Naive thymus-derived CD4-positive, alpha-beta T cell (primary cell): ENCODE results near the gene RPS2. TPM values are rescaled to one million over a fixed set of nuclear protein-coding genes. Genes with fewer than 3 reads are reported as not detected.

Experiments
- ATAC-seq: fragments of 150-1000 bp; cut with Tn5 transposase; 2 replicates; pipeline ENCODE4 v1.10.0; 2021; ENCODE audit warnings: mild to moderate bottlenecking, moderate library complexity
- CTCF ChIA-PET: fragments of 350-600 bp; sonication (Branson Sonifier 250); formaldehyde crosslinking; loops from one replicate; lab custom pipeline; 2021; ENCODE audit warnings: antibody characterized with exemption; lab: Charles Lee
- POLR2A ChIA-PET: fragments of 350-600 bp; sonication (Branson Sonifier 250); formaldehyde crosslinking; loops from one replicate; lab custom pipeline; 2021; ENCODE audit warnings: antibody characterized with exemption, inconsistent platforms; lab: Charles Lee
- DNase-seq, 9 donors: peaks; one replicate each; pipeline versions ENCODE4 v3.0.0 to v3.0.0-alpha.2; 2020 to 2022; ENCODE audit warnings: mixed read lengths in 1 of 9
- H3K27ac ChIP-seq: one replicate; pipeline ENCODE4 v1.7.0; 2013; ENCODE audit warnings: mild to moderate bottlenecking, low read depth, low read length, moderate library complexity
- H3K27me3 ChIP-seq, 2 donors: one replicate each; pipeline ENCODE4 v1.7.0; 2013; ENCODE audit warnings: low read length in 2 of 2, mild to moderate bottlenecking in 2 of 2, moderate library complexity in 2 of 2; ENCODE audit not compliant: control insufficient read depth in 2 of 2, insufficient read depth in 2 of 2
- H3K36me3 ChIP-seq, 3 experiments: 1 replicate in 2 of 3; 2 replicates in 1 of 3; pipeline ENCODE4 v1.7.0; 2013; ENCODE audit warnings: low read length in 3 of 3, mild to moderate bottlenecking in 3 of 3, moderate library complexity in 1 of 3; ENCODE audit not compliant: insufficient read depth in 3 of 3, control insufficient read depth in 2 of 3
- H3K4me1 ChIP-seq, 2 donors: one replicate each; pipeline ENCODE4 v1.7.0; 2013; ENCODE audit warnings: low read length in 2 of 2, mild to moderate bottlenecking in 2 of 2, moderate library complexity in 1 of 2; ENCODE audit not compliant: control insufficient read depth in 2 of 2, insufficient read depth in 2 of 2
- H3K4me3 ChIP-seq: 2 replicates; pipeline ENCODE4 v1.7.0; 2013; ENCODE audit warnings: mild to moderate bottlenecking, low read length
- H3K9me3 ChIP-seq, 3 experiments: 1 replicate in 2 of 3; 2 replicates in 1 of 3; pipeline ENCODE4 v1.7.0; 2013; ENCODE audit warnings: low read length in 3 of 3; ENCODE audit not compliant: control insufficient read depth in 2 of 3
- H3K27ac Mint-ChIP-seq, 9 donors: one replicate each; pipeline ENCODE4 v1.8.0; 2020 to 2022; ENCODE audit warnings: mixed read lengths in 9 of 9, mild to moderate bottlenecking in 8 of 9, moderate library complexity in 5 of 9, inconsistent platforms in 2 of 9
- H3K27me3 Mint-ChIP-seq, 5 donors: one replicate each; pipeline ENCODE4 v1.8.0; 2021 to 2022; ENCODE audit warnings: mixed read lengths in 5 of 5, mild to moderate bottlenecking in 1 of 5
- H3K36me3 Mint-ChIP-seq, 5 donors: one replicate each; pipeline ENCODE4 v1.8.0; 2020 to 2022; ENCODE audit warnings: mixed read lengths in 5 of 5, mild to moderate bottlenecking in 3 of 5, inconsistent platforms in 1 of 5
- H3K4me1 Mint-ChIP-seq, 7 donors: one replicate each; pipeline ENCODE4 v1.8.0; 2020 to 2022; ENCODE audit warnings: mixed read lengths in 7 of 7, mild to moderate bottlenecking in 3 of 7, inconsistent platforms in 1 of 7
- H3K4me3 Mint-ChIP-seq, 10 donors: one replicate each; pipeline ENCODE4 v1.8.0; 2020 to 2022; ENCODE audit warnings: mild to moderate bottlenecking in 10 of 10, mixed read lengths in 10 of 10, moderate library complexity in 6 of 10, inconsistent platforms in 2 of 10
- H3K9me3 Mint-ChIP-seq, 11 donors: one replicate each; pipeline ENCODE4 v1.8.0; 2020 to 2022; ENCODE audit warnings: mixed read lengths in 11 of 11, mild to moderate bottlenecking in 4 of 11, inconsistent platforms in 1 of 11, moderate library complexity in 1 of 11
- intact Hi-C, 2 donors: fragments of 100-400 bp; cut with micrococcal nuclease; formaldehyde crosslinking; loops; one replicate each; pipeline ENCODE4 v1.15.1; 2023
- polyA plus RNA-seq, 2 donors: library from polyadenylated mRNA; unstranded; fragments of 300-500 nt; fragmentation: Illumina TruSeq; gene quantifications; one replicate each; pipeline ENCODE4 v1.2.3, GENCODE V29; 2021
- total RNA-seq, 6 experiments: library from RNA in 5 of 6; stranded (reverse) in 5 of 6; gene quantifications; 1 replicate in 5 of 6; 2 replicates in 1 of 6; pipeline ENCODE4 v1.2.3 and lab custom pipeline; 2021 to 2026

Gene RPS2
- total and polyA plus RNA-seq, 7 experiments from 2014 or later: 2,562 to 7,254 (median 3,209) TPM

DNA sequence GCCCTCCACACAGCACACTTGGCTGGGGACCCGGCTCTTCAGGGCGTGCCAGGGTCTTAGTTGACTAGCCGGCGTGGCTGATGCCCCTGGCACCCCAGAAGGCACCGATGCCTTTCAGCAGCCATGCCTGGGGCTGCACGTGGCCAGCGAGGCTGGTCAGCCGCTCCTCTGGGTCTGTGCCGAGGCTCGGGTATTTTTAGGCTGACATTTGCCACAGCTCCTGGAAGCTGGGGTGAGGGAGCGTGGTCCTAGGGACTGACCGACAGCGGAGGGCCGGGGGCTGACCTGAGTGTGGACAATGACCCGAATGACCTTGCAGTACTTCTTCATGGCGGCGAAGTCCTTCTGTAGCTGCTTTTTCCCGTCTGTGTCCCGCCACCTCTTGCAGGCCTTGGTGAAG lies 14.1 kb downstream of the RPS2 start:
- intact Hi-C loops: no loop called here

DNA sequence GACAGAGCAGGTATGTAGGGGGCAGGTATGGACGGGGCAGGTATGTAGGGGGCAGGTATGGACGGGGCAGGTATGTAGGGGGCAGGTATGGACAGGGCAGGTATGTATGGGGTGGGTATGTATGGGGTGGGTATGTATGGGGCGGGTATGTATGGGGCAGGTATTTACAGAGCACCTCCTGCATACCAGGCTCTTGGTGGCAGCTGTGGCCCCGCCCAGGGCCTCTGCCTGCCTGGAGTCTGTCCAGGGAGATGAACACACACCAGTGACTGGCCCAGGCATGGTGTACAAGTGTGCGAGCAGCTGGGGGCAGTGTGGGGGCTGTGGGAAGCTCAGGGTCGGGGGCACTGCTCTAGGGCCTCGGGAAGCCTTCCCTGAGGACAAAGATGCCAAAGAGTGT lies 14.6 kb downstream of the RPS2 start:
- no peaks in the 10 kb centered on the region for H3K9me3 ChIP-seq
- peaks cover 0 to 2% (median 0%) of the 10 kb centered on the region in 5 donors for H3K27me3 Mint-ChIP-seq
- CTCF ChIA-PET: no interaction called here

More for the DNA sequence above, 14.1 kb downstream of the RPS2 start:
- Mint-ChIP-seq H3K27ac (no peak overlapping the region), H3K4me3 (no peak overlapping the region), H3K27me3 (peaks cover 0 to 2% (median 0%) of the 10 kb centered on the region in 5 donors), H3K4me1 (no peaks in the 10 kb centered on the region), H3K9me3 (no peaks in the 10 kb centered on the region), H3K36me3 (no peaks in the 10 kb centered on the region)
- H3K27ac ChIP-seq: no peak overlapping the region
- no peaks in the 10 kb centered on the region for H3K9me3 ChIP-seq
- no peaks in the 10 kb centered on the region for H3K36me3 ChIP-seq
- H3K4me1 ChIP-seq: no peaks in the 10 kb centered on the region
- ATAC-seq (no peak), DNase-seq (no peak)
- ChIA-PET POLR2A (interaction anchor here (0.6 to 2.3 kb wide), 2 partner anchors 11 to 14 kb away, joined by 3 to 8 read pairs; partner anchors contain the start of gene RPS2), CTCF (no interaction called here)
- no peak overlapping the region for H3K4me3 ChIP-seq
- no peaks in the 10 kb centered on the region for H3K27me3 ChIP-seq

GRCh38 chr16:1949507-1949906 lies 15.1 kb downstream of the RPS2 start:
- Histone ChIP-seq H3K36me3 (no peaks in the 10 kb centered on the region), H3K9me3 (no peaks in the 10 kb centered on the region), H3K27me3 (no peaks in the 10 kb centered on the region), H3K4me3 (no peak overlapping the region), H3K4me1 (no peaks in the 10 kb centered on the region), H3K27ac (no peak overlapping the region)
- Mint-ChIP-seq H3K9me3 (no peaks in the 10 kb centered on the region), H3K4me1 (peaks cover 0 to 3% (median 2%) of the 10 kb centered on the region in 7 donors), H3K36me3 (no peaks in the 10 kb centered on the region), H3K4me3 (no peak overlapping the region), H3K27ac (no peak overlapping the region), H3K27me3 (peaks cover 0 to 2% (median 0%) of the 10 kb centered on the region in 5 donors)
- intact Hi-C loops: loop anchor here in 1 of 2 donors (10.0 kb wide), 2 partner anchors 245 to 525 kb away; partner anchors contain the start of genes MAPK8IP3 and UQCC4
- ChIA-PET CTCF (no interaction called here), POLR2A (interaction anchor here (0.6 to 0.8 kb wide), 3 partner anchors 11 to 222 kb away, joined by 3 to 8 read pairs (median 4); no protein-coding TSS in a partner anchor)
- no peak for ATAC-seq
- no peak for DNase-seq

More for the DNA sequence above, 14.6 kb downstream of the RPS2 start:
- Mint-ChIP-seq H3K27ac (no peak overlapping the region), H3K4me1 (no peaks in the 10 kb centered on the region), H3K4me3 (no peak overlapping the region), H3K9me3 (no peaks in the 10 kb centered on the region), H3K36me3 (no peaks in the 10 kb centered on the region)
- H3K4me3 ChIP-seq: no peak overlapping the region
- H3K4me1 ChIP-seq: no peaks in the 10 kb centered on the region
- no peak for ATAC-seq
- no peak overlapping the region for H3K27ac ChIP-seq
- no peaks in the 10 kb centered on the region for H3K27me3 ChIP-seq
- H3K36me3 ChIP-seq: no peaks in the 10 kb centered on the region
- DNase-seq: no peak
- intact Hi-C loops: no loop called here
- POLR2A ChIA-PET: interaction anchor here (0.6 to 2.3 kb wide), 2 partner anchors 11 to 15 kb away, joined by 3 to 8 read pairs; partner anchors contain the start of gene RPS2

DNA sequence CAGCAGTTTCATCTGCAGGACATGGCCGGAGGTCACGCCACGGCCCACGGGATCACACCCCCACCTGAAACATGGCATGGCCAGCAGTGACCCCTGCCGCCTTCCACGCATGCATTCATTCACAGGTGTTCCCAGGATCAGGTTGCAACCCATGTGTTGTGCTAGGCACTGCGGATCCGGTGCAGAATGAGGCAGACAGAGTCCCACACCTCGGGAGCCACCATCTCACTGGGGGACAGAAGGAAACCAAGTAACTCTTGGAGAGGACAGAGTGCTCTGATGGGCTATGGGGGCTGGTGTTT lies 17.3 kb downstream of the RPS2 start:
- Histone ChIP-seq H3K36me3 (no peaks in the 10 kb centered on the region), H3K27me3 (no peaks in the 10 kb centered on the region), H3K27ac (no peak overlapping the region), H3K4me3 (no peak overlapping the region), H3K9me3 (no peaks in the 10 kb centered on the region), H3K4me1 (peaks cover under 1 to 3% of the 10 kb centered on the region in 2 donors)
- ATAC-seq: no peak
- Mint-ChIP-seq H3K4me3 (no peak overlapping the region), H3K4me1 (peaks cover 0 to 13% (median 5%) of the 10 kb centered on the region in 7 donors), H3K27ac (no peak overlapping the region), H3K27me3 (peaks cover 0 to 2% (median 0%) of the 10 kb centered on the region in 5 donors), H3K36me3 (no peaks in the 10 kb centered on the region), H3K9me3 (no peaks in the 10 kb centered on the region)
- CTCF ChIA-PET: no interaction called here
- POLR2A ChIA-PET: interaction anchor here (0.5 kb wide), 1 partner anchor 25 kb away, joined by 3 read pairs; no protein-coding TSS in a partner anchor
- intact Hi-C loops: loop anchor here in 1 of 2 donors (10.0 kb wide), 2 partner anchors 243 to 523 kb away; partner anchors contain the start of genes MAPK8IP3 and UQCC4
- DNase-seq: no peak

- POLR2A ChIA-PET: interaction anchor here (0.5 to 1.0 kb wide), 3 partner anchors 18 to 48 kb away, joined by 3 read pairs; partner anchors contain the start of gene RPS2
- Mint-ChIP-seq H3K27ac (no peak overlapping the region), H3K4me3 (no peak overlapping the region), H3K27me3 (no peaks in the 10 kb centered on the region), H3K36me3 (no peaks in the 10 kb centered on the region), H3K9me3 (no peaks in the 10 kb centered on the region), H3K4me1 (peaks cover under 1 to 19% (median 9%) of the 10 kb centered on the region in 7 donors)
- peaks cover 6 to 7% of the 10 kb centered on the region in 2 donors for H3K4me1 ChIP-seq
- ATAC-seq: no peak
- CTCF ChIA-PET: no interaction called here
- no peaks in the 10 kb centered on the region for H3K9me3 ChIP-seq
- no peaks in the 10 kb centered on the region for H3K36me3 ChIP-seq
- H3K4me3 ChIP-seq: no peak overlapping the region
- H3K27me3 ChIP-seq: no peaks in the 10 kb centered on the region
- no peak for DNase-seq
- intact Hi-C loops: loop anchor here in 1 of 2 donors (10.0 kb wide), 2 partner anchors 242 to 522 kb away; partner anchors contain the start of genes MAPK8IP3 and UQCC4
- H3K27ac ChIP-seq: no peak overlapping the region
Measured at GRCh38 chr16:1946495-1947368, 17.9 kb downstream of the RPS2 start.

- intact Hi-C loops: loop anchor here in 1 of 2 donors (10.0 kb wide), 2 partner anchors 241 to 521 kb away; partner anchors contain the start of genes MAPK8IP3 and UQCC4
- Histone ChIP-seq H3K9me3 (no peaks in the 10 kb centered on the region), H3K27ac (no peak overlapping the region), H3K4me3 (no peak overlapping the region), H3K4me1 (peaks cover 6 to 7% of the 10 kb centered on the region in 2 donors), H3K27me3 (no peaks in the 10 kb centered on the region), H3K36me3 (peaks cover 0 to 2% (median 0%) of the 10 kb centered on the region in 3 experiments)
- Mint-ChIP-seq H3K4me1 (peaks cover 4 to 24% (median 9%) of the 10 kb centered on the region in 7 donors), H3K9me3 (no peaks in the 10 kb centered on the region), H3K4me3 (no peak overlapping the region), H3K36me3 (no peaks in the 10 kb centered on the region), H3K27me3 (no peaks in the 10 kb centered on the region), H3K27ac (peak overlapping the region in 1 of 9 donors; percentile 26)
- DNase-seq (no peak), ATAC-seq (no peak)
- ChIA-PET CTCF (no interaction called here), POLR2A (interaction anchor here (0.6 to 1.0 kb wide), 3 partner anchors 19 to 210 kb away, joined by 3 to 4 read pairs (median 3); partner anchors contain the start of genes RPS2 and TRAF7)
Measured at GRCh38 chr16:1945559-1946391, 18.9 kb downstream of the RPS2 start.
